Colonic mucosa (tissue), 4 donors: ENCODE measurements around the gene TMCC2. TPM values are rescaled to one million over a fixed set of nuclear protein-coding genes. Genes with fewer than 3 reads are reported as not detected.

Experiments used
- DNase-seq: peaks from one replicate; pipeline ENCODE4 v3.0.0-alpha.2; 2020
- H3K27ac ChIP-seq: fragments of 200-600 bp; one replicate; pipeline ENCODE4 v1.8.0; 2021
- H3K27me3 ChIP-seq: fragments of 200-600 bp; one replicate; pipeline ENCODE4 v1.8.0; 2021
- H3K36me3 ChIP-seq: fragments of 200-600 bp; one replicate; pipeline ENCODE4 v1.8.0; 2021
- H3K4me1 ChIP-seq: fragments of 200-600 bp; one replicate; pipeline ENCODE4 v1.8.0; 2021; ENCODE audit warnings: mild to moderate bottlenecking
- H3K4me3 ChIP-seq: fragments of 200-600 bp; one replicate; pipeline ENCODE4 v1.8.0; 2021
- H3K9ac ChIP-seq, 2 donors: one replicate each; pipeline ENCODE4 v1.7.0; 2013; ENCODE audit warnings: control low read depth in 2 of 2, low read depth in 2 of 2, low read length in 2 of 2
- H3K9me3 ChIP-seq: fragments of 200-600 bp; one replicate; pipeline ENCODE4 v1.8.0; 2021
- CTCF ChIP-seq: fragments of 200-600 bp; IDR thresholded peaks from one replicate; pipeline ENCODE4 v1.8.0; 2022; ENCODE audit warnings: antibody characterized with exemption, mild to moderate bottlenecking
- intact Hi-C: fragments of 100-400 bp; cut with DNase I; formaldehyde crosslinking; loops from one replicate; pipeline ENCODE4 v1.14.1; 2022
- total RNA-seq, 2 donors: library from RNA; stranded (reverse); fragmentation: NEBNext Ultra II Directional in 1 of 2; extraction: Animal tissue kit (Norgen Biotek cat#: 25700) in 1 of 2; gene quantifications; one replicate each; pipeline ENCODE4 v1.2.1, GENCODE V29; 2021
- donor health status: healthy.
- donor health status: DM: no; HTN: no; CAD: no.
- donor health status: DM: no; HTN: no; CAD: no.

The TMCC2 gene
- total RNA-seq, 2 donors from 2014 or later: 0.25 to 0.88 TPM

- intact Hi-C loops: no loop called here
- Histone ChIP-seq H3K4me1 (peaks cover 6% of the 10 kb centered on the region), H3K27ac (no peak overlapping the region), H3K36me3 (no peaks in the 10 kb centered on the region), H3K9me3 (no peaks in the 10 kb centered on the region), H3K4me3 (no peak overlapping the region), H3K27me3 (no peaks in the 10 kb centered on the region), H3K9ac (no peak overlapping the region)
- no peak for TF ChIP-seq CTCF
- DNase-seq: no peak
Observed at GRCh38 chr1:205186191-205186590, 41.6 kb upstream of the TMCC2 start.

GRCh38 chr1:205187420-205187819 is 40.3 kb upstream of the TMCC2 start:
- H3K4me1 ChIP-seq: peaks cover 12% of the 10 kb centered on the region
- intact Hi-C loops: no loop called here

GRCh38 chr1:205188098-205188497 is 39.6 kb upstream of the TMCC2 start:
- intact Hi-C loops: no loop called here
- Histone ChIP-seq H3K4me1 (peaks cover 12% of the 10 kb centered on the region), H3K9me3 (no peaks in the 10 kb centered on the region), H3K9ac (no peak overlapping the region), H3K27ac (no peak overlapping the region), H3K4me3 (no peak overlapping the region), H3K36me3 (no peaks in the 10 kb centered on the region), H3K27me3 (no peaks in the 10 kb centered on the region)
- no peak for TF ChIP-seq CTCF
- no peak for DNase-seq

More at GRCh38 chr1:205187420-205187819, 40.3 kb upstream of the TMCC2 start:
- no peak for DNase-seq
- H3K36me3 ChIP-seq: no peaks in the 10 kb centered on the region
- H3K4me3 ChIP-seq: no peak overlapping the region
- no peak for TF ChIP-seq CTCF
- no peak overlapping the region for H3K27ac ChIP-seq
- H3K9ac ChIP-seq: no peak overlapping the region
- H3K9me3 ChIP-seq: no peaks in the 10 kb centered on the region
- H3K27me3 ChIP-seq: no peaks in the 10 kb centered on the region

GRCh38 chr1:205188596-205188995 is 39.1 kb upstream of the TMCC2 start:
- no peaks in the 10 kb centered on the region for H3K9me3 ChIP-seq
- no peak overlapping the region for H3K27ac ChIP-seq
- no peaks in the 10 kb centered on the region for H3K27me3 ChIP-seq
- no peak for TF ChIP-seq CTCF
- H3K4me3 ChIP-seq: no peak overlapping the region
- peaks cover 12% of the 10 kb centered on the region for H3K4me1 ChIP-seq
- no peak overlapping the region for H3K9ac ChIP-seq
- intact Hi-C loops: no loop called here
- no peaks in the 10 kb centered on the region for H3K36me3 ChIP-seq
- no peak for DNase-seq

- H3K27me3 ChIP-seq: no peaks in the 10 kb centered on the region
- intact Hi-C loops: no loop called here
- H3K9ac ChIP-seq: no peak overlapping the region
- no peak for TF ChIP-seq CTCF
- no peaks in the 10 kb centered on the region for H3K36me3 ChIP-seq
- H3K9me3 ChIP-seq: no peaks in the 10 kb centered on the region
- no peak for DNase-seq
- H3K4me1 ChIP-seq: peaks cover 12% of the 10 kb centered on the region
- H3K4me3 ChIP-seq: no peak overlapping the region
- H3K27ac ChIP-seq: no peak overlapping the region
Observed at GRCh38 chr1:205189131-205189530, 38.6 kb upstream of the TMCC2 start.
